ENCODE data around the gene STX8.

DNA sequence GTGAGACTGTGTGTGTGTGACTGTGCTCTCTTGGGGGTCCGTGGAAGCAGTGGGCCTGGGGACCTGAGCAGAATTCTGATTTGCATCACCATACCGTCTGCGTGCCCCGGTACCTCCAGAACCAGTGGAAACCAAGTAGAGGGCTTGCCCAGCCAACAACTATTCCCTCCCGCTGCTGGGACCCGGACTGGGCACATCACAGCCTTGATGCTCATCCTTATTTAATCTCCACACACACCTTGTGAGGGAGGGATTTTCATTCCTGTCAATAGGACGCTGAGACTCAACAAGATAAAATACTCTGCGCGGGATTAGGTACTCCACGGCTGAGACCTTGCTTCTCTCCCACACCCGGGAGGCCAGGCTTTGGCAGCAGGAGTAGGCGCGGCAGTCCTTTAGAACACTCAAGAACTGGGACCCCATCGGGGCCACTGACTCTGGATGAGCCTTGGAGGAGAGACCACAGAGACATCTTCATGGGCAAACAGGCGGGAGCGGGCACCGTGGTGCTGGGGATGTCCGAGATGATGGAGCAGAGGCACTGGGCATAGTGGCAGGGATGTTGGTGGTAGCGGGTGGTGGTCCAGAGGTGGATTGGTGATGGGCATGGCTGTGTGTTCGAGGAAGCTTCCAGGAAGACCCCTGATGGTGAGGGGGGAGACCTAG, 346.3 kb downstream of the STX8 start:
- TF ChIP-seq GLIS2 (tag by site-specific recombination; IDR thresholded peaks at IDR 0.05) (no peak), IKZF3 (tag by site-specific recombination; IDR thresholded peaks at IDR 0.05) (no peak), YY1 (tag by site-specific recombination; IDR thresholded peaks at IDR 0.05) (no peak), SP2 (tag by site-specific recombination; IDR thresholded peaks at IDR 0.05) (no peak), OVOL3 (tag by site-specific recombination; IDR thresholded peaks at IDR 0.05) (no peak)
- TF ChIP-seq, protein P1, sequence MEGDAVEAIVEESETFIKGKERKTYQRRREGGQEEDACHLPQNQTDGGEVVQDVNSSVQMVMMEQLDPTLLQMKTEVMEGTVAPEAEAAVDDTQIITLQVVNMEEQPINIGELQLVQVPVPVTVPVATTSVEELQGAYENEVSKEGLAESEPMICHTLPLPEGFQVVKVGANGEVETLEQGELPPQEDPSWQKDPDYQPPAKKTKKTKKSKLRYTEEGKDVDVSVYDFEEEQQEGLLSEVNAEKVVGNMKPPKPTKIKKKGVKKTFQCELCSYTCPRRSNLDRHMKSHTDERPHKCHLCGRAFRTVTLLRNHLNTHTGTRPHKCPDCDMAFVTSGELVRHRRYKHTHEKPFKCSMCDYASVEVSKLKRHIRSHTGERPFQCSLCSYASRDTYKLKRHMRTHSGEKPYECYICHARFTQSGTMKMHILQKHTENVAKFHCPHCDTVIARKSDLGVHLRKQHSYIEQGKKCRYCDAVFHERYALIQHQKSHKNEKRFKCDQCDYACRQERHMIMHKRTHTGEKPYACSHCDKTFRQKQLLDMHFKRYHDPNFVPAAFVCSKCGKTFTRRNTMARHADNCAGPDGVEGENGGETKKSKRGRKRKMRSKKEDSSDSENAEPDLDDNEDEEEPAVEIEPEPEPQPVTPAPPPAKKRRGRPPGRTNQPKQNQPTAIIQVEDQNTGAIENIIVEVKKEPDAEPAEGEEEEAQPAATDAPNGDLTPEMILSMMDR (tag by site-specific recombination; IDR thresholded peaks at IDR 0.05): no peak
- TF ChIP-seq, protein P2, sequence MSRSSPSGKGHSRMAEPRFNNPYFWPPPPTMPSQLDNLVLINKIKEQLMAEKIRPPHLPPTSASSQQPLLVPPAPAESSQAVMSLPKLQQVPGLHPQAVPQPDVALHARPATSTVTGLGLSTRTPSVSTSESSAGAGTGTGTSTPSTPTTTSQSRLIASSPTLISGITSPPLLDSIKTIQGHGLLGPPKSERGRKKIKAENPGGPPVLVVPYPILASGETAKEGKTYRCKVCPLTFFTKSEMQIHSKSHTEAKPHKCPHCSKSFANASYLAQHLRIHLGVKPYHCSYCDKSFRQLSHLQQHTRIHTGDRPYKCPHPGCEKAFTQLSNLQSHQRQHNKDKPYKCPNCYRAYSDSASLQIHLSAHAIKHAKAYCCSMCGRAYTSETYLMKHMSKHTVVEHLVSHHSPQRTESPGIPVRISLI (tag by site-specific recombination; IDR thresholded peaks at IDR 0.05): no peak
- TF ChIP-seq, protein P3, sequence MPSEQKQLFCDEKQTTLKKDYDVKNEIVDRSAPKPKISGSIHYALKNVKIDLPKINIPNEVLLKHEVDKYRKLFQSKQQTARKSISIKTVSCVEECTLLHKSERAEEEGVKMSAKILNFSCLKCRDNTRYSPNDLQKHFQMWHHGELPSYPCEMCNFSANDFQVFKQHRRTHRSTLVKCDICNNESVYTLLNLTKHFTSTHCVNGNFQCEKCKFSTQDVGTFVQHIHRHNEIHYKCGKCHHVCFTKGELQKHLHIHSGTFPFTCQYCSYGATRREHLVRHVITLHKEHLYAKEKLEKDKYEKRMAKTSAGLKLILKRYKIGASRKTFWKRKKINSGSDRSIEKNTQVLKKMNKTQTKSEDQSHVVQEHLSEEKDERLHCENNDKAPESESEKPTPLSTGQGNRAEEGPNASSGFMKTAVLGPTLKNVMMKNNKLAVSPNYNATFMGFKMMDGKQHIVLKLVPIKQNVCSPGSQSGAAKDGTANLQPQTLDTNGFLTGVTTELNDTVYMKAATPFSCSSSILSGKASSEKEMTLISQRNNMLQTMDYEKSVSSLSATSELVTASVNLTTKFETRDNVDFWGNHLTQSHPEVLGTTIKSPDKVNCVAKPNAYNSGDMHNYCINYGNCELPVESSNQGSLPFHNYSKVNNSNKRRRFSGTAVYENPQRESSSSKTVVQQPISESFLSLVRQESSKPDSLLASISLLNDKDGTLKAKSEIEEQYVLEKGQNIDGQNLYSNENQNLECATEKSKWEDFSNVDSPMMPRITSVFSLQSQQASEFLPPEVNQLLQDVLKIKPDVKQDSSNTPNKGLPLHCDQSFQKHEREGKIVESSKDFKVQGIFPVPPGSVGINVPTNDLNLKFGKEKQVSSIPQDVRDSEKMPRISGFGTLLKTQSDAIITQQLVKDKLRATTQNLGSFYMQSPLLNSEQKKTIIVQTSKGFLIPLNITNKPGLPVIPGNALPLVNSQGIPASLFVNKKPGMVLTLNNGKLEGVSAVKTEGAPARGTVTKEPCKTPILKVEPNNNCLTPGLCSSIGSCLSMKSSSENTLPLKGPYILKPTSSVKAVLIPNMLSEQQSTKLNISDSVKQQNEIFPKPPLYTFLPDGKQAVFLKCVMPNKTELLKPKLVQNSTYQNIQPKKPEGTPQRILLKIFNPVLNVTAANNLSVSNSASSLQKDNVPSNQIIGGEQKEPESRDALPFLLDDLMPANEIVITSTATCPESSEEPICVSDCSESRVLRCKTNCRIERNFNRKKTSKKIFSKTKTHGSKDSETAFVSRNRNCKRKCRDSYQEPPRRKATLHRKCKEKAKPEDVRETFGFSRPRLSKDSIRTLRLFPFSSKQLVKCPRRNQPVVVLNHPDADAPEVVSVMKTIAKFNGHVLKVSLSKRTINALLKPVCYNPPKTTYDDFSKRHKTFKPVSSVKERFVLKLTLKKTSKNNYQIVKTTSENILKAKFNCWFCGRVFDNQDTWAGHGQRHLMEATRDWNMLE (tag by site-specific recombination; conservative IDR thresholded peaks at IDR 0.05; ENCODE audit: low read depth): no peak
- TF ChIP-seq, protein P4, sequence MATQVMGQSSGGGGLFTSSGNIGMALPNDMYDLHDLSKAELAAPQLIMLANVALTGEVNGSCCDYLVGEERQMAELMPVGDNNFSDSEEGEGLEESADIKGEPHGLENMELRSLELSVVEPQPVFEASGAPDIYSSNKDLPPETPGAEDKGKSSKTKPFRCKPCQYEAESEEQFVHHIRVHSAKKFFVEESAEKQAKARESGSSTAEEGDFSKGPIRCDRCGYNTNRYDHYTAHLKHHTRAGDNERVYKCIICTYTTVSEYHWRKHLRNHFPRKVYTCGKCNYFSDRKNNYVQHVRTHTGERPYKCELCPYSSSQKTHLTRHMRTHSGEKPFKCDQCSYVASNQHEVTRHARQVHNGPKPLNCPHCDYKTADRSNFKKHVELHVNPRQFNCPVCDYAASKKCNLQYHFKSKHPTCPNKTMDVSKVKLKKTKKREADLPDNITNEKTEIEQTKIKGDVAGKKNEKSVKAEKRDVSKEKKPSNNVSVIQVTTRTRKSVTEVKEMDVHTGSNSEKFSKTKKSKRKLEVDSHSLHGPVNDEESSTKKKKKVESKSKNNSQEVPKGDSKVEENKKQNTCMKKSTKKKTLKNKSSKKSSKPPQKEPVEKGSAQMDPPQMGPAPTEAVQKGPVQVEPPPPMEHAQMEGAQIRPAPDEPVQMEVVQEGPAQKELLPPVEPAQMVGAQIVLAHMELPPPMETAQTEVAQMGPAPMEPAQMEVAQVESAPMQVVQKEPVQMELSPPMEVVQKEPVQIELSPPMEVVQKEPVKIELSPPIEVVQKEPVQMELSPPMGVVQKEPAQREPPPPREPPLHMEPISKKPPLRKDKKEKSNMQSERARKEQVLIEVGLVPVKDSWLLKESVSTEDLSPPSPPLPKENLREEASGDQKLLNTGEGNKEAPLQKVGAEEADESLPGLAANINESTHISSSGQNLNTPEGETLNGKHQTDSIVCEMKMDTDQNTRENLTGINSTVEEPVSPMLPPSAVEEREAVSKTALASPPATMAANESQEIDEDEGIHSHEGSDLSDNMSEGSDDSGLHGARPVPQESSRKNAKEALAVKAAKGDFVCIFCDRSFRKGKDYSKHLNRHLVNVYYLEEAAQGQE (tag by site-specific recombination; IDR thresholded peaks at IDR 0.05): no peak
- TF ChIP-seq, protein P5, sequence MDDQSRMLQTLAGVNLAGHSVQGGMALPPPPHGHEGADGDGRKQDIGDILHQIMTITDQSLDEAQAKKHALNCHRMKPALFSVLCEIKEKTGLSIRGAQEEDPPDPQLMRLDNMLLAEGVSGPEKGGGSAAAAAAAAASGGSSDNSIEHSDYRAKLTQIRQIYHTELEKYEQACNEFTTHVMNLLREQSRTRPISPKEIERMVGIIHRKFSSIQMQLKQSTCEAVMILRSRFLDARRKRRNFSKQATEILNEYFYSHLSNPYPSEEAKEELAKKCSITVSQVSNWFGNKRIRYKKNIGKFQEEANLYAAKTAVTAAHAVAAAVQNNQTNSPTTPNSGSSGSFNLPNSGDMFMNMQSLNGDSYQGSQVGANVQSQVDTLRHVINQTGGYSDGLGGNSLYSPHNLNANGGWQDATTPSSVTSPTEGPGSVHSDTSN (CRISPR knock-in tag; IDR thresholded peaks at IDR 0.05): no peak

All from HEK293 (cell line).